ENCODE measurements around the gene STX8.
"Not testable (repeated sequence)": the region's sequence is repeated elsewhere in the genome, so short reads cannot be mapped to it uniquely, and the experiment has no call there.

The STX8 gene

DNA sequence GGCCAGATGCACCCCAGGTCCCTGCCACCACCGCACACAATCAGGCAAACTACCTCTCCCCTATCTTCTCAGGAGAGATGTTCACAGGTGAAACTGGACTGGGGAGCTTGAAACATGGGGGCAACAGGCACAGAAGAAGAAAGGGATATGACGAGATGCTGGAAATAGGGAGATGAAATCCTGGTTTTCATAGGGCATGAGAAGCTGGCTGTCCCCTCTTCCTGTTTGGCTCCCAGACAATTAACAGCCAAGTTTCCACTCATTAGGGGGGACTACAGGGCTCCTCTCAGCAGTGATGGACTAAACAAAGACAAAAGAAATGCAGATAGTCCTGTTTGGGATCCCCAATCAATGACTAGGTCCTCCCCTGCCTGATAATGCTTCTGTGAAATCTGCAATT lies 288.3 kb downstream of the STX8 start:
- no peak for DNase-seq

- no peak for DNase-seq
Observed at GRCh38 chr17:9286434-9286833, 289.2 kb downstream of the STX8 start.

DNA sequence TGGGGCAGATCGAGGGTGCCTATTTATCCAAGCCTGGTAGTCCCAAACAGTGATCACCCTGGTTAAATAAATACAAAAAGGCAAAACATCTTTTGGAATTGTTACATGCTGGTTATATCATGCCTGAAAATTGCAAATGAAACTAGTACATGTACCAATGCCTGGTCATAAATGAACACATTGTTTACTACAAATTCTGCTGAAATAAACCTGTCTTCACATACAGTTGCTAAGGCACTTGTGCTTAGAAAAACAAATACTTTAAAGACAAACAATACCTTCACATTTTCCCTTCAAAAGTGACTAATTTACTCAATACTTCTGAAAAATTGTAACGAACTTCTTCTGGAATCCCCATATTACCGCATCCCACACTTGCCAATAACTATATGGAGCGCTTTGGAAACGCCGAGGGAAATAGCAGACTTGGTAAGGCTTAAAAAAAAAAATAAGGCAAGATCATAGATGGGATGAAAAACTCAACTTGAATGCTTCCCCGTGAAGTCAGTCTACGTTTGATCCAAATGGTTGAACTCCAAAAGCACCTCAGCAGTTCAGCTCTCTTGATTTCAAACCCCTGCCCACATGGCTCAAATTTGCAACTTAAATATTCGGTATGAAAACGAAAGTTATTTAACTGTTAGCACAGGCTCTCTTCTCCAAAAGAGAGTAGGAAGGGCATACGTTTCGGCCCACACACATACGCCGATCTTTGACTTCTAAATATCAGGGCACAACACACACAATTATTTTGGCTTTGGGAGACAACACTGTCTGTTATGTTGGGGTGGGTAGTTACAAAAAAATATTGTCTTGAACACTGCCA lies 289.8 kb downstream of the STX8 start:
- no peak for DNase-seq

DNA sequence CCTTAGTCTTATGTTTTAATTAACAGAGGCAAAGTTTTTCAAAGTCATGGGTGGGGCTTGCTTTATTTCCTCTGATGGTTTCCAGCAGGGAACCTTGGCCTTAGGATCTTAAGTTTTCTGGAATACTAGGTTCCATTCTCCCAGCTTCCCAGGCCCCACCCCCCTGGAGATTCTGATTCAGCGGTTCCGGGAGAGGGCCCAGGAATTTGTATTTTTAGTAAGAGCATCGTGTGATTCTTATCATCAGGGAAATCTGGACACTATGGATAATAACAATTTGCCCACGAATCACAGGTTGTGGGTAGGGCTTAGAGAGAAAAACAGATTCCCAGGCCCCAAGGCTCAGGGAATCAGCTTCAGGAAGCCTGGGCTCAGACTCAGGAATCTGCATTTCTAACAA lies 290.7 kb downstream of the STX8 start:
- no peak for DNase-seq

- DNase-seq = no peak
Observed at GRCh38 chr17:9283909-9284308, 291.7 kb downstream of the STX8 start.

DNA sequence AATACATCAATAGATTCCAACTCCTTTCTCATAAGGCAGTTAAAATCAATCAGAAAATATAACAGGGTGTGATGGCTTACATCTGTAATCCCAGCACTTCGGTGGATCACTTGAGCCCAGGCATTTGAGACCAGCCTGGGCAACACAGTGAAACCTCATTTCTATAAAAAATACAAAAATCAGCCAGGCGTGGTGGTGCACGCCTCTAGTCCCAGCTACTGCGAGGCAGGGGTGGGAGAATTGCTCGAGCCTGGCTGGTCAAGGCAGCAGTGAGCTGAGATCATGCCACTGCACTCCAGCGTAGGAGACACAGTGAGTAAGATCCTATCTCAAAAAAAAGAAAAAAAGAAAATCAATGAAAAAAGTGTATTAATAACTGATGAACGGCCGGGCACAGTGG lies 295.7 kb downstream of the STX8 start:
- DNase-seq = no peak

GRCh38 chr17:9274973-9275372 lies 300.6 kb downstream of the STX8 start:
- DNase-seq = no peak

DNA sequence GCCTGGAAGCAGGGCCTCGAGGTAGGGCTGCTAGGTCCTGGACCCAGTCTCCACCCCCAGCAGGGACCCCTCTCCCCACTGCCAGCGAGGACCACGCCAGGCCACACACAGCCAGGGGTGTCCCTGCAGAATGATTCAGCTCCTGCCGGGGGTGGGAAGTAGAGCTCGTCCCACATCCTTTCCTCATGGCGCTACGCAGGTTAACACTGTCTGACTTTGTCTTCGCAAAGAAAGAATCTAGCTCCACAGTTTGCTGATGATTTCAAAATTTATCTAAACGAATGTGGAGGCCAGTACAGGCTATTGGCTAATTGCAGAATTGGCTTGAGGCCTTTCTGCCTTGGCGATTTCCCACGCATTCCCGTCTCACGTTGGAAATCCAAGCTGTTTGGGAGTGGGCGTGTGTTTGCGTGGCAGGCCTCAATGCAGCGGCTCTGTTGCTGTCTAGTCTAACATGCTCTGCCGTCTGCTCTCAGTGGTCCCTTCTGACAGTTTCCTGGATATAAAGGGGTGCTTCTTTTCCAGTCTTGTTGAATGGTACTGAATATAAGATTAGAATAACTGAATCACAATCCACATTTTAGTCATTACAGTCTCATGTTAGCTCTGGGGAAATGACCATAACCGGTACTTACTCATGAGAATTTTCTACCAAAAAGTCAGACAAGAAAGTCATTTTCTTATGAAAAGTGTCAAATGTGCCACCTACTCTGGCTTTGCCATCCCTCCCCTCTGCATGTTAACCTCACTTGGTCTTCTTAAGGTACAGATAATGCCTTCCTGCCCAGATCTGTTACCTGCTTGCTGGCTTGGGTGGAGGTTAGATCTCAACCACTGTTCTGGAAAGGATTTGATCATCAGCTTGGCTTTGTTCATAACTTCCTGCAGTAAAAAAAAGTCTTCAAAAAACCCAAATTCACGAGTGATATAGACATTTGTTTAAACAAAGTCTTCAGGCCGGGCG lies 301.9 kb downstream of the STX8 start:
- no peak for DNase-seq

DNA sequence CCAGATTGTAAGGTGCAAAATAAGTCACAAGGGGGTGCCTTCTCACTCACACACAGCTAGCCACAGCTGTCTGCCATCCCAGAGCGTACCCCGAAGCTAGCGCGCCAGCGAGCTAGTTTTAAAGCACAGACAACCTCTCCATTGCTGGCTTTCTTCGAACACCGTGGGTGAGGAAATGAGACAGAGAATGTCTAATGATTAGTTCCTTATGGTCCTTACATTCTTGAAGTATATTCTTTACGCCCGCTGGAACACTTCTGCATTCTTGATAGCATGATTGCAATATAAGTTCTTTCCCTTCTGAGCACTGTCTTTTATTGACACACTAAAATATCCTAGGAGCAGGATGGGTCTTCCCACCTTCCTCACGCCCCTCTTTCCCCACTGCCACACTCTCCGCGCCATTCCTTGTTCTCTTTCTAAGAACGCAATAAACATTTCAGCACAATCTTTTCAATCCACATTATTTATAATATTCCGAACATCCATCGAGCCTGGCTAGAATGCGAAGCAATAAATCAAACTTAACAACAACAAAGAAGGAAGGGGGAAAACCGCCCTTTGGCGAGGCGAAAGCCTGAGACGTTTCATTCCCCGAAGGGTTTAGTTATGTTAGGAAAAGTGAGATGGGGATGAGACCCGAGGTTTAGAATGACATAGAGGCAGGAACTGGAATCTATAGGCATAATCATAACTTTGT lies 303.0 kb downstream of the STX8 start:
- DNase-seq = no peak

GRCh38 chr17:9271989-9272388 lies 303.6 kb downstream of the STX8 start:
- DNase-seq = no peak

DNA sequence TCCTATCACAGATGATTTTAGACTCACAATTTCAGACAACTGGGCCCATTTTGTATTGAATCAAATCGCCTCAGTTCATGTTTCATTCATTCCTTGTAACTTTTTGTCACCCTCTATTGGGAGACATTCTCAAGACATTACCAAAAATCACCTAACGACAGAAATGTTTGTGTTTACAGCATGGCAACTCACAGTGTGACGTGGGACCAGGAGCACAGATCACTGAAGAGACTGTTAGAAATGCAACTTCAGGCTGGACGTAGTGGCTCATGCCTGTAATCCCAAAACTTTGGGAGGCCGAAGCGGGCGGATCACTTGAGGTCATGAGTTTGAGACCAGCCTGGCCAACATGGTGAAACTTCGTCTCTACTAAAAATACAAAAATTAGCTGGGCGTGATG lies 304.7 kb downstream of the STX8 start:
- no peak for DNase-seq

GRCh38 chr17:9269350-9270035 lies 306.1 kb downstream of the STX8 start:
- no peak for DNase-seq

GRCh38 chr17:9268546-9268945 lies 307.1 kb downstream of the STX8 start:
- no peak for DNase-seq

DNA sequence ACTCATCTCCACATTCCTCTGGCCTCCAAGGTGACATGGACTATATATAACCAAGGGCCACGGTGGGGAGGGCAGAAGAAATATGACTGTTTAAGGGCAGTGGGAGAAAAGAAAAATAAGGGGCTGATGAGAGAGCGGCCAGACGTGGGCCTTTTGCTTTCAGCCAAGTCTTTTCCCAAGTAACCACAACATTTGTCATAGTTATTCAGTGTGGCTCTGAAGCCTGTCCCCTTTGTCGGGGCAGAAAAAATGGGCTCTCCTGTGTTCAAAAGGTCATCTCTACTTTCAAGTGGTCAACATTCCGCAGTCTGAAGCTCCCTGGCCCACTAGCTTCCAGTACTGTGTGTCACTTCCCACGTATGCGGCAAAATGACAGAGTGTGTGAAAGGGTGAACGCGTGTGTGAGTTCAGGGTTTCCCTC lies 308.9 kb downstream of the STX8 start:
- no peak for DNase-seq

GRCh38 chr17:9266031-9266680 lies 309.5 kb downstream of the STX8 start:
- no peak for DNase-seq

DNA sequence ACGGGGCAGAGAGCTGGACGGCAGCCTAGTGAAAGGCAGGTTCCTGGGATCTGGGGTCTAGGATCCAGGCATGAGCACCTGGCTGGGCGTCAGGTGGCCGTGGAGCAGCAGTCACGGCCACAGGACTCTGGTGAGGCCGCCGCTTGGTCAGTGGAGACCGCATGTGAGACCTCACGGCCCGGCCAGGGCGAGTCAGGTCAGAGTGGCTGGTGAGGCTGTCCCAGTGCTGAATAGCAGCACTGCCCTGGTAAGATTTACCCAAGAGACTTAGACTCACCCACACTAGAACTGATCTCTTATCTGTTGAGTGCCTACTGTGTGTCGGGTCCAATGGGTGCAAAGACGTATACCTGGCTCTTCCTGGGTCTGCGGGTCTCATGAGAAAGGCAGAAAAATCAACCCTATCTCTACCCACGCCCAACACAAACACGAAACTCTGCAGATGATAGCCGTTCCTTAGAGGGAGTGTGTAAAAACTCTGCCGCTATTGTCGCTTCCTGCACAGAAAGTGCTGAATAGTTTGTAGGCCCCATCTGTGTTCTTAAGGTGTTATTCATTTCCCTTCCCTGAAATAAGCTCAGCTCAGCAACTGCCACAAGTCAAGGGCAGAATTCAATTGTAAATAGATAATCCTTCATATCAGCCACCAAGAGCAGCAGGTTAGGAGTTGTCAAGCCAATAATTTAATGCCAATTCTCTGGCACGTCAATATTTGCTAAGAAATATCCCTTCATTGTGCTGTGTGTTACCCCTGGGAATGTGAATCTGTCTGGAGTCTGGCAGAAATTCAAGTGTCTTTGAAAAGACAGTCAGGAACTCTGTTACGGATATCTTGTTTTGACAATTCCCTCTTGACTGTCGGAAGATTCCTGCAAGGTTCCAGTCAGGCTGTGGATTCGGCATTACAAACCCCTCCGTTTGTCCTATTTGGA lies 314.3 kb downstream of the STX8 start:
- DNase-seq = no peak

DNA sequence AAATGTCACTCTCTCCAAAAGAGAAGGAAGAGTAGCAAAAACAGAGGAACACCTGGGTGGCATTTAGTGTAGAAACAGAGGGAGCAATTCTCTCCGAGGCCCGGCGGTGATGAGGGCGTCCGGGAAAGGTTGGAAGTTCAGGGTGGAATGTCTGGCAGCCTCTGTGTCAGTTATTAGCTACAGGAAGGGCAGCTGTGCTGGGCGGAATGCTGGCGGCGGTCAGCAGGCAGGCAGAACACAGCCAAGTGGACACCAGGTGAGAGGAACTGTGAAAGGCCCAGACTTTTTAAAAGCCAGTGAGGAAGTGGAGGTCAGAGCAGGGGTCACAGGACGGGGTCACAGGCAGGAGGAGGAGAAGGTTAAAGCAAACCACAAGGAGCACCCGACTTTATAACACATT lies 316.2 kb downstream of the STX8 start:
- no peak for DNase-seq

DNA sequence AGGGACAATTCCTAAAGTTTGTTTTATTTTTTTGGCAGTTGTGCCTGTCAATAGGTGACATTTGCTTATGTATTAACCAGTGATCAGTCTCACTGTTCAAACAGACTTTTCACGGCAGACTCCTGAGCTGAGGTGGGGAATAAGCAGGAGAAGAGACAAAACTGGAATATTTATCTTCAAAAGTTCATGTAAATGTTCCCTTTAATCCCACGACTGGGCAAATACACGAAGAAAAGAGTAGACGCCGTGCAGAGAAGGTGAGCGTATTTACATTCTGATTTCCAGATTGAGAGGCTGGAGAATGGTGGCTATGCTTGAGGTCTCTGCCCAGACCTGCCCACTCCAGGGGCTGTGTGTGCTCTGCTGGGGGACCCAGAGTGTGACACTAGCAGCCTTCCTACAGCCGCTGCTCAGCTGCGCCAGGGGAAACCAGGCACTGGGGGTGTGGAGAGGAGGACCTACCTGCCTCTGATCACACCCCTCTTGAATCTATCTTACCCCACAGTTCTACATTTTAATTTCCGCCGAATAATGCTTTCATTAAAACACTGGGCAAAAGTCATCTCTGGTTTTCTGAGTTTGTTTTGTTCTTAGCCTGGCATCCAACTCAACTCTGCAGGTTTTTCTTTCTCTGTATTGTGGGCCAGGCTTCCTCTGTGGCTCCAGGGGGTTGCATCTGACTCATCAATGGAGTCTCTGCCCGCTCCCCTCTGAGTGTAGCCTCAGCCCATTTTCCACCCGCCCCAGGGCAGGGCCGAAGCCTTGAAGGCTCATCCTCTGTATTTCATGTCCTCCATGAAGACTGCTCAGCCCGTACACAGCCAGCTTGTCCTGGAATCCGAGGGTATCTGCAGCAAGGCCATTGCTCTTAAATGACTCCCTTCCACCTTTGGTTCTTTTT lies 317.3 kb downstream of the STX8 start:
- DNase-seq = no peak

- DNase-seq = not testable (repeated sequence)
Observed at GRCh38 chr17:9257630-9257965, 318.0 kb downstream of the STX8 start.

Measured in NCI-H2171 treated with DMSO at 0.1 percent for 48 hours (cell line).